B cell (primary cell): ENCODE data around the gene AGFG2. TPM values are rescaled to one million over a fixed set of nuclear protein-coding genes. Genes with fewer than 3 reads are reported as not detected.
A peak's percentile ranks its signal among the peaks of the same experiment; 100 is the strongest.

Experiments
- ATAC-seq: fragments of 200-7000 bp; cut with Tn5 transposase; one replicate; pipeline ENCODE4 v1.10.0; 2021; ENCODE audit warnings: low read depth, mild to moderate bottlenecking, moderate number of reproducible peaks, moderate library complexity
- CTCF ChIA-PET: fragments of 350-600 bp; sonication (Branson Sonifier 250); formaldehyde crosslinking; loops from one replicate; lab custom pipeline; 2021; ENCODE audit warnings: antibody characterized with exemption, inconsistent platforms; lab: Charles Lee
- POLR2A ChIA-PET: fragments of 350-600 bp; sonication (Branson Sonifier 250); formaldehyde crosslinking; loops from one replicate; lab custom pipeline; 2021; ENCODE audit warnings: antibody characterized with exemption; lab: Charles Lee
- DNase-seq: peaks from one replicate; pipeline ENCODE4 v3.0.0; 2013
- H2AFZ ChIP-seq: 2 replicates; pipeline ENCODE4 v1.6.1; 2012; ENCODE audit warnings: mild to moderate bottlenecking, low read depth, low read length; ENCODE audit not compliant: insufficient read depth, poor library complexity, severe bottlenecking
- H3K27ac ChIP-seq, 2 donors: 1 replicate in 1 of 2; 2 replicates in 1 of 2; pipeline ENCODE4 v1.5.1; 2012 to 2013; ENCODE audit warnings: low read length in 2 of 2, mild to moderate bottlenecking in 2 of 2, moderate library complexity in 1 of 2
- H3K27me3 ChIP-seq, 4 experiments: fragments of 200-600 bp in 1 of 4; sonication (generic) in 1 of 4; replicated peaks in 1 of 4; 1 replicate in 2 of 4; 2 replicates in 2 of 4; pipeline versions ENCODE4 v1.6.1 to v1.7.0; 2013 to 2016; ENCODE audit warnings: low read length in 3 of 4, mild to moderate bottlenecking in 2 of 4, mixed read lengths in 1 of 4, moderate library complexity in 1 of 4; ENCODE audit not compliant: insufficient read depth in 4 of 4, control insufficient read depth in 3 of 4; ENCODE audit errors: control extremely low read depth in 1 of 4
- H3K36me3 ChIP-seq, 2 experiments: replicated peaks in 1 of 2; 1 replicate in 1 of 2; 2 replicates in 1 of 2; pipeline versions ENCODE4 v1.6.1 to v1.7.1; 2013; ENCODE audit warnings: low read length in 1 of 2; ENCODE audit not compliant: insufficient read depth in 2 of 2, control insufficient read depth in 1 of 2; ENCODE audit errors: control extremely low read depth in 1 of 2, extremely low read depth in 1 of 2
- H3K4me1 ChIP-seq, 2 donors: fragments of 200-600 bp in 1 of 2; sonication (generic) in 1 of 2; 1 replicate in 1 of 2; 2 replicates in 1 of 2; pipeline versions ENCODE4 v1.5.1 to v1.6.1; 2013 to 2017; ENCODE audit warnings: low read length in 2 of 2; ENCODE audit not compliant: control insufficient read depth in 2 of 2, insufficient read depth in 2 of 2
- H3K4me2 ChIP-seq: replicated peaks from 2 replicates; pipeline ENCODE3; 2012; ENCODE audit warnings: mild to moderate bottlenecking, low read depth, low read length; ENCODE audit not compliant: poor library complexity, severe bottlenecking
- H3K4me3 ChIP-seq, 5 experiments: fragments of 200-600 bp in 1 of 5; sonication (generic) in 1 of 5; 1 replicate in 3 of 5; 2 replicates in 2 of 5; pipeline versions ENCODE4 v1.5.1 to v1.7.0; 2011 to 2016; ENCODE audit warnings: low read length in 4 of 5, mild to moderate bottlenecking in 4 of 5, low read depth in 2 of 5, control low read depth in 1 of 5, moderate library complexity in 1 of 5; ENCODE audit not compliant: insufficient read depth in 1 of 5; ENCODE audit errors: control extremely low read depth in 1 of 5, extremely low read depth in 1 of 5
- H3K79me2 ChIP-seq: fragments of 200-600 bp; sonication (generic); one replicate; pipeline ENCODE4 v1.6.0; 2016; ENCODE audit warnings: low read length; ENCODE audit not compliant: control insufficient read depth, insufficient read depth
- H3K9ac ChIP-seq: fragments of 200-600 bp; sonication (generic); 2 replicates; pipeline ENCODE4 v1.6.1; 2017; ENCODE audit warnings: mild to moderate bottlenecking, low read length, moderate library complexity
- H3K9me3 ChIP-seq, 3 donors: one replicate each; pipeline versions ENCODE4 v1.6.1 to v1.7.1; 2013; ENCODE audit warnings: low read length in 2 of 3; ENCODE audit not compliant: control insufficient read depth in 2 of 3, insufficient read depth in 1 of 3; ENCODE audit errors: control extremely low read depth in 1 of 3
- H4K20me1 ChIP-seq: 2 replicates; pipeline ENCODE4 v1.6.0; 2012; ENCODE audit warnings: mild to moderate bottlenecking, low read length; ENCODE audit not compliant: insufficient read depth, control insufficient read depth, poor library complexity, severe bottlenecking
- H3K27ac Mint-ChIP-seq: one replicate; pipeline ENCODE4 v1.8.0; 2021; ENCODE audit warnings: mixed read lengths
- H3K27me3 Mint-ChIP-seq: one replicate; pipeline ENCODE4 v1.8.0; 2021; ENCODE audit warnings: mixed read lengths
- H3K4me1 Mint-ChIP-seq: one replicate; pipeline ENCODE4 v1.8.0; 2021; ENCODE audit warnings: mixed read lengths
- H3K4me3 Mint-ChIP-seq: one replicate; pipeline ENCODE4 v1.8.0; 2021; ENCODE audit warnings: mixed read lengths
- H3K9me3 Mint-ChIP-seq: one replicate; pipeline ENCODE4 v1.8.0; 2022; ENCODE audit warnings: mixed read lengths; ENCODE audit not compliant: insufficient read depth
- EZH2 ChIP-seq: IDR thresholded peaks from 2 replicates; pipeline ENCODE4 v1.6.1; 2012; ENCODE audit warnings: borderline replicate concordance, low read depth, mild to moderate bottlenecking, moderate library complexity, low read length; ENCODE audit not compliant: insufficient read depth, poor library complexity, severe bottlenecking
- WGBS: methylation state at CpG from one replicate; pipeline ENCODE4 v1.1.5; 2013; ENCODE audit warnings: missing lambda C conversion rate; ENCODE audit not compliant: insufficient coverage; 5-methylcytosine and 5-hydroxymethylcytosine counted together
- intact Hi-C: fragments of 100-400 bp; cut with micrococcal nuclease; formaldehyde crosslinking; loops from one replicate; pipeline ENCODE4 v1.10.0; 2022
- polyA plus RNA-seq: library from polyadenylated mRNA; depleted of rRNA; stranded (reverse); fragments of >200 nt; gene quantifications from 2 replicates; pipeline ENCODE4 v1.2.3, GENCODE V29; 2012
- total RNA-seq, 2 donors: library from RNA; stranded (reverse); fragments of 120-200 nt in 1 of 2; gene quantifications; 1 replicate in 1 of 2; 2 replicates in 1 of 2; pipeline versions ENCODE4 v1.2.3 to v1.2.4, GENCODE V29; 2013 to 2022
- TF ChIP-seq, protein P1 (sequence below): fragments of 200-600 bp; IDR thresholded peaks from one replicate; pipeline ENCODE4 v1.8.0; 2022; ENCODE audit warnings: antibody characterized with exemption, mild to moderate bottlenecking

The AGFG2 gene
- total and polyA plus RNA-seq, 2 donors (not counting 1 experiment from before 2014, with no cell fraction given) = 11.0 TPM

DNA sequence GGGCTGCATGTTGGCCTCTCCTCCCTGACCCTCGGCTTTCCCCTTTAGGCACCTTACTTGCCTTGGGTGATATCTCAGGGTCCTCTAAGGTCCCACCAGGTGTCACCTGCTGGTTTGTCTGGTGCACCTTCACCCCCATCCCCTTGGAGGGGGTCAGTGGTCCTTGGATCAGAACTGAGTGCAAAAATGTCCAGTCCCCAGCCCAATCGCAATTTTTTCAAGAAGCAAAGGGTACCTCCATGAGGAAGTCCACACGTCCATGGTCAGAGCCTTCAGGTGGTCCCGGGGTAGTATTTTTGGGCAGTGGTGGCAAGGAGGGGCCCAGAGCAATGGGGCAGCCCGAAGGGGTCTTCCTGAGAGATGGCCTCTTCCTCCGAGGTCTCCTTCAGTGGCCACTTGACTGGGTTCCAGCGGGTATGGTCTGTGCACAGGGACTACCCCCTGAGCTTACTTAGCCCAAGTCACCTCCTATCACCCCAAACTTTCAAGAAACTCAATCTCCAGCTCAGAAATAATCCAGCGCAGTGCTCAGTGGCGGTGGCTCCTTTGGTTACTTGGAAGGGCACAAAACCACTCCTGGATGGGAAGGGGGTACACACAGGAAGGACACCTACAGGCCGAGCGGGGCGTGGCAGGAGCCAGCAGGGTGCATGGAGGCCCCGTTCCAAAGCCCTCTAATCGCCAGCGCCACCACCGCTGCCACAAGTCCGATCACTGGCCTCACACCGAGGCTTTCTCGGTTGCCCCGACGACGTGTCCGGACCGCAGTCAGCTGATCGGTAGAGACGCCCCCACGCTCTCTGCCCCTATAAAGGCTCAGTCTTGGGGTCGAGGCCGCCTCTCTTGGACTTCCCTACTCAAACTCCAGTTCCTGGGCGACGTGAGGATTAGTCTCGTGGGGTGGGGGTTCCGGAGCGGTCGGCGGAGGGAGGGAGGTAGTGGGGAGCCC is 30.2 kb downstream of the AGFG2 start:
- Histone ChIP-seq H3K9me3 (no peaks in the 10 kb centered on the region), H3K4me1 (peaks cover 39 to 50% of the 10 kb centered on the region in 2 donors), H3K9ac (peak overlapping the region; percentile 55), H3K36me3 (peaks cover 0 to 2% of the 10 kb centered on the region in 2 experiments), H3K4me3 (peak overlapping the region in 4 of 5 experiments; percentile 29 to 48 (median 38)), H3K27ac (no peak overlapping the region), H3K4me2 (peak overlapping the region; percentile 85), H3K79me2 (no peaks in the 10 kb centered on the region), H2AFZ (peak overlapping the region; percentile 58), H4K20me1 (peaks cover 18% of the 10 kb centered on the region), H3K27me3 (no peaks in the 10 kb centered on the region)
- TF ChIP-seq, protein P1, sequence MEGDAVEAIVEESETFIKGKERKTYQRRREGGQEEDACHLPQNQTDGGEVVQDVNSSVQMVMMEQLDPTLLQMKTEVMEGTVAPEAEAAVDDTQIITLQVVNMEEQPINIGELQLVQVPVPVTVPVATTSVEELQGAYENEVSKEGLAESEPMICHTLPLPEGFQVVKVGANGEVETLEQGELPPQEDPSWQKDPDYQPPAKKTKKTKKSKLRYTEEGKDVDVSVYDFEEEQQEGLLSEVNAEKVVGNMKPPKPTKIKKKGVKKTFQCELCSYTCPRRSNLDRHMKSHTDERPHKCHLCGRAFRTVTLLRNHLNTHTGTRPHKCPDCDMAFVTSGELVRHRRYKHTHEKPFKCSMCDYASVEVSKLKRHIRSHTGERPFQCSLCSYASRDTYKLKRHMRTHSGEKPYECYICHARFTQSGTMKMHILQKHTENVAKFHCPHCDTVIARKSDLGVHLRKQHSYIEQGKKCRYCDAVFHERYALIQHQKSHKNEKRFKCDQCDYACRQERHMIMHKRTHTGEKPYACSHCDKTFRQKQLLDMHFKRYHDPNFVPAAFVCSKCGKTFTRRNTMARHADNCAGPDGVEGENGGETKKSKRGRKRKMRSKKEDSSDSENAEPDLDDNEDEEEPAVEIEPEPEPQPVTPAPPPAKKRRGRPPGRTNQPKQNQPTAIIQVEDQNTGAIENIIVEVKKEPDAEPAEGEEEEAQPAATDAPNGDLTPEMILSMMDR = peak; percentile 51
- TF ChIP-seq EZH2 = no peak
- Mint-ChIP-seq H3K9me3 (no peaks in the 10 kb centered on the region), H3K4me1 (peaks cover 39% of the 10 kb centered on the region), H3K4me3 (peak overlapping the region; percentile 67), H3K27ac (peak overlapping the region; percentile 60), H3K27me3 (no peaks in the 10 kb centered on the region)
- CTCF ChIA-PET = interaction anchor here (0.5 to 3.1 kb wide), 8 partner anchors 10 to 283 kb away, joined by 3 to 13 read pairs (median 4); partner anchors contain the start of genes FBXO24, LRCH4 and SLC12A9
- intact Hi-C loops = no loop called here
- 24% methylated on average over 32 of the region's 36 CpGs for WGBS
- POLR2A ChIA-PET = interaction anchor here (0.8 to 1.3 kb wide), 2 partner anchors 17 to 20 kb away, joined by 4 to 10 read pairs; partner anchors contain the start of genes FBXO24 and LRCH4
- DNase-seq (peak; percentile 61), ATAC-seq (peak; percentile 40)
